ENCODE data around the gene PIK3C2G. TPM values are rescaled to one million over a fixed set of nuclear protein-coding genes. Genes with fewer than 3 reads are reported as not detected.

The PIK3C2G gene
- polyA plus RNA-seq, 2 donors, result 1.8 to 2.1 TPM

- Histone ChIP-seq H3K27ac (ENCODE audit: low read depth in 2 of 2, low read length in 1 of 2) (no peak overlapping the region), H3K4me3 (ENCODE audit: low read depth in 1 of 2, low read length in 2 of 2) (no peak overlapping the region)
- 32 to 42% methylated on average over 4 of the region's 4 CpGs for WGBS, 2 donors
Measured at GRCh38 chr12:18383203-18383602, 121.9 kb downstream of the PIK3C2G start.

GRCh38 chr12:18387706-18388105 lies 126.4 kb downstream of the PIK3C2G start:
- H3K27ac ChIP-seq (ENCODE audit: low read depth in 2 of 2, low read length in 1 of 2), result no peak overlapping the region
- no peak overlapping the region for H3K4me3 ChIP-seq (ENCODE audit: low read depth in 1 of 2, low read length in 2 of 2)
- H3K36me3 ChIP-seq (ENCODE audit: control insufficient read depth in 2 of 2, insufficient read depth in 2 of 2, low read length in 1 of 2), result no peaks in the 10 kb centered on the region
- no peaks in the 10 kb centered on the region for H3K4me1 ChIP-seq (ENCODE audit: control insufficient read depth in 2 of 2, insufficient read depth in 2 of 2, low read length in 1 of 2)
- no peaks in the 10 kb centered on the region for H3K9me3 ChIP-seq (ENCODE audit: control insufficient read depth in 2 of 2, insufficient read depth in 1 of 2, low read depth in 1 of 2, low read length in 1 of 2)
- 92 to 94% methylated on average over 6 of the region's 6 CpGs for WGBS, 2 donors
- no peaks in the 10 kb centered on the region for H3K27me3 ChIP-seq (ENCODE audit: control insufficient read depth in 1 of 2, insufficient read depth in 2 of 2, low read length in 2 of 2)

More at GRCh38 chr12:18383203-18383602, 121.9 kb downstream of the PIK3C2G start:
- Histone ChIP-seq H3K9me3 (ENCODE audit: control insufficient read depth in 2 of 2, insufficient read depth in 1 of 2, low read depth in 1 of 2, low read length in 1 of 2) (no peaks in the 10 kb centered on the region), H3K27me3 (ENCODE audit: control insufficient read depth in 1 of 2, insufficient read depth in 2 of 2, low read length in 2 of 2) (no peaks in the 10 kb centered on the region), H3K4me1 (ENCODE audit: control insufficient read depth in 2 of 2, insufficient read depth in 2 of 2, low read length in 1 of 2) (no peaks in the 10 kb centered on the region), H3K36me3 (ENCODE audit: control insufficient read depth in 2 of 2, insufficient read depth in 2 of 2, low read length in 1 of 2) (no peaks in the 10 kb centered on the region)

- H3K36me3 ChIP-seq (ENCODE audit: control insufficient read depth in 2 of 2, insufficient read depth in 2 of 2, low read length in 1 of 2), result no peaks in the 10 kb centered on the region
- no peaks in the 10 kb centered on the region for H3K4me1 ChIP-seq (ENCODE audit: control insufficient read depth in 2 of 2, insufficient read depth in 2 of 2, low read length in 1 of 2)
- H3K27me3 ChIP-seq (ENCODE audit: control insufficient read depth in 1 of 2, insufficient read depth in 2 of 2, low read length in 2 of 2), result no peaks in the 10 kb centered on the region
- no peaks in the 10 kb centered on the region for H3K9me3 ChIP-seq (ENCODE audit: control insufficient read depth in 2 of 2, insufficient read depth in 1 of 2, low read depth in 1 of 2, low read length in 1 of 2)
- 58 to 77% methylated on average over 4 of the region's 4 CpGs for whole genome bisulfite sequencing, 2 donors
- H3K4me3 ChIP-seq (ENCODE audit: low read depth in 1 of 2, low read length in 2 of 2), result no peak overlapping the region
- H3K27ac ChIP-seq (ENCODE audit: low read depth in 2 of 2, low read length in 1 of 2), result no peak overlapping the region
Measured at GRCh38 chr12:18389820-18390219, 128.5 kb downstream of the PIK3C2G start.

GRCh38 chr12:18391151-18391550 lies 129.8 kb downstream of the PIK3C2G start:
- H3K4me3 ChIP-seq (ENCODE audit: low read depth in 1 of 2, low read length in 2 of 2), result no peak overlapping the region
- H3K27me3 ChIP-seq (ENCODE audit: control insufficient read depth in 1 of 2, insufficient read depth in 2 of 2, low read length in 2 of 2), result no peaks in the 10 kb centered on the region
- H3K27ac ChIP-seq (ENCODE audit: low read depth in 2 of 2, low read length in 1 of 2), result no peak overlapping the region
- no peaks in the 10 kb centered on the region for H3K9me3 ChIP-seq (ENCODE audit: control insufficient read depth in 2 of 2, insufficient read depth in 1 of 2, low read depth in 1 of 2, low read length in 1 of 2)
- WGBS, 2 donors, result 50 to 63% methylated on average over 2 of the region's 2 CpGs
- H3K36me3 ChIP-seq (ENCODE audit: control insufficient read depth in 2 of 2, insufficient read depth in 2 of 2, low read length in 1 of 2), result no peaks in the 10 kb centered on the region
- no peaks in the 10 kb centered on the region for H3K4me1 ChIP-seq (ENCODE audit: control insufficient read depth in 2 of 2, insufficient read depth in 2 of 2, low read length in 1 of 2)

- no peaks in the 10 kb centered on the region for H3K4me1 ChIP-seq (ENCODE audit: control insufficient read depth in 2 of 2, insufficient read depth in 2 of 2, low read length in 1 of 2)
- WGBS, 2 donors, result 98 to 100% methylated on average over 1 of the region's 1 CpG
- no peaks in the 10 kb centered on the region for H3K36me3 ChIP-seq (ENCODE audit: control insufficient read depth in 2 of 2, insufficient read depth in 2 of 2, low read length in 1 of 2)
- no peaks in the 10 kb centered on the region for H3K27me3 ChIP-seq (ENCODE audit: control insufficient read depth in 1 of 2, insufficient read depth in 2 of 2, low read length in 2 of 2)
- no peak overlapping the region for H3K4me3 ChIP-seq (ENCODE audit: low read depth in 1 of 2, low read length in 2 of 2)
- H3K27ac ChIP-seq (ENCODE audit: low read depth in 2 of 2, low read length in 1 of 2), result no peak overlapping the region
- no peaks in the 10 kb centered on the region for H3K9me3 ChIP-seq (ENCODE audit: control insufficient read depth in 2 of 2, insufficient read depth in 1 of 2, low read depth in 1 of 2, low read length in 1 of 2)
Measured at GRCh38 chr12:18394742-18395141, 133.4 kb downstream of the PIK3C2G start.

- Histone ChIP-seq H3K36me3 (ENCODE audit: control insufficient read depth in 2 of 2, insufficient read depth in 2 of 2, low read length in 1 of 2) (no peaks in the 10 kb centered on the region), H3K4me3 (ENCODE audit: low read depth in 1 of 2, low read length in 2 of 2) (no peak overlapping the region), H3K4me1 (ENCODE audit: control insufficient read depth in 2 of 2, insufficient read depth in 2 of 2, low read length in 1 of 2) (no peaks in the 10 kb centered on the region), H3K27me3 (ENCODE audit: control insufficient read depth in 1 of 2, insufficient read depth in 2 of 2, low read length in 2 of 2) (no peaks in the 10 kb centered on the region), H3K9me3 (ENCODE audit: control insufficient read depth in 2 of 2, insufficient read depth in 1 of 2, low read depth in 1 of 2, low read length in 1 of 2) (no peaks in the 10 kb centered on the region), H3K27ac (ENCODE audit: low read depth in 2 of 2, low read length in 1 of 2) (no peak overlapping the region)
- 78 to 82% methylated on average over 1 of the region's 1 CpG for WGBS, 2 donors
Measured at GRCh38 chr12:18400186-18400585, 138.9 kb downstream of the PIK3C2G start.

- Histone ChIP-seq H3K36me3 (ENCODE audit: control insufficient read depth in 2 of 2, insufficient read depth in 2 of 2, low read length in 1 of 2) (no peaks in the 10 kb centered on the region), H3K4me1 (ENCODE audit: control insufficient read depth in 2 of 2, insufficient read depth in 2 of 2, low read length in 1 of 2) (no peaks in the 10 kb centered on the region), H3K27ac (ENCODE audit: low read depth in 2 of 2, low read length in 1 of 2) (no peak overlapping the region), H3K4me3 (ENCODE audit: low read depth in 1 of 2, low read length in 2 of 2) (no peak overlapping the region), H3K27me3 (ENCODE audit: control insufficient read depth in 1 of 2, insufficient read depth in 2 of 2, low read length in 2 of 2) (no peaks in the 10 kb centered on the region), H3K9me3 (ENCODE audit: control insufficient read depth in 2 of 2, insufficient read depth in 1 of 2, low read depth in 1 of 2, low read length in 1 of 2) (no peaks in the 10 kb centered on the region)
- 59 to 71% methylated on average over 3 of the region's 3 CpGs for WGBS, 2 donors
Measured at GRCh38 chr12:18402872-18403611, 141.7 kb downstream of the PIK3C2G start.

- WGBS, 2 donors, result 74 to 83% methylated on average over 1 of the region's 1 CpG
- no peaks in the 10 kb centered on the region for H3K27me3 ChIP-seq (ENCODE audit: control insufficient read depth in 1 of 2, insufficient read depth in 2 of 2, low read length in 2 of 2)
- H3K4me3 ChIP-seq (ENCODE audit: low read depth in 1 of 2, low read length in 2 of 2), result no peak overlapping the region
- no peaks in the 10 kb centered on the region for H3K9me3 ChIP-seq (ENCODE audit: control insufficient read depth in 2 of 2, insufficient read depth in 1 of 2, low read depth in 1 of 2, low read length in 1 of 2)
- H3K27ac ChIP-seq (ENCODE audit: low read depth in 2 of 2, low read length in 1 of 2), result no peak overlapping the region
- no peaks in the 10 kb centered on the region for H3K36me3 ChIP-seq (ENCODE audit: control insufficient read depth in 2 of 2, insufficient read depth in 2 of 2, low read length in 1 of 2)
- no peaks in the 10 kb centered on the region for H3K4me1 ChIP-seq (ENCODE audit: control insufficient read depth in 2 of 2, insufficient read depth in 2 of 2, low read length in 1 of 2)
Measured at GRCh38 chr12:18411453-18411852, 150.1 kb downstream of the PIK3C2G start.

- Histone ChIP-seq H3K27ac (ENCODE audit: low read depth in 2 of 2, low read length in 1 of 2) (no peak overlapping the region), H3K9me3 (ENCODE audit: control insufficient read depth in 2 of 2, insufficient read depth in 1 of 2, low read depth in 1 of 2, low read length in 1 of 2) (no peaks in the 10 kb centered on the region), H3K27me3 (ENCODE audit: control insufficient read depth in 1 of 2, insufficient read depth in 2 of 2, low read length in 2 of 2) (no peaks in the 10 kb centered on the region), H3K4me1 (ENCODE audit: control insufficient read depth in 2 of 2, insufficient read depth in 2 of 2, low read length in 1 of 2) (no peaks in the 10 kb centered on the region), H3K36me3 (ENCODE audit: control insufficient read depth in 2 of 2, insufficient read depth in 2 of 2, low read length in 1 of 2) (no peaks in the 10 kb centered on the region), H3K4me3 (ENCODE audit: low read depth in 1 of 2, low read length in 2 of 2) (no peak overlapping the region)
- 84 to 87% methylated on average over 2 of the region's 2 CpGs for WGBS, 2 donors
Measured at GRCh38 chr12:18414671-18415070, 153.4 kb downstream of the PIK3C2G start.

DNA sequence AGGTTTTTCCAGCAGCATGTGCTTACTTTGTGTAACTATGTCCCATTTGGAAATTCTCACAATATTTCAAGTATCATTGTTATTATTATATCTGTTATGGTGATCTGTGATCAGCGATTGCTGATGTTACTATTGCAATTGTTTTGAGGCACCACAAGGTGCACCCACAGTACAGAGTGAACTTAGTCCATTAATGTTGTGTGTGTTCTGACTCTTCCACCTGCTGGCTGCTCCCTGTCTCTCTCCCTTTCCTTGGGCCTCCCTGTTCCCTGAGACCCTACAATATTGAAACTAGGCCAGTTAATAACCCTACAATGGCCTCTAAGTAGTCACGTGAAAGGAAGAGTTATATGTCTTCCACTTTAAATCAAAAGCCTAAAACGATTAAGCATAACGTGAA lies 153.9 kb downstream of the PIK3C2G start:
- no peaks in the 10 kb centered on the region for H3K4me1 ChIP-seq (ENCODE audit: control insufficient read depth in 2 of 2, insufficient read depth in 2 of 2, low read length in 1 of 2)
- no peak overlapping the region for H3K27ac ChIP-seq (ENCODE audit: low read depth in 2 of 2, low read length in 1 of 2)
- H3K4me3 ChIP-seq (ENCODE audit: low read depth in 1 of 2, low read length in 2 of 2), result no peak overlapping the region
- no peaks in the 10 kb centered on the region for H3K36me3 ChIP-seq (ENCODE audit: control insufficient read depth in 2 of 2, insufficient read depth in 2 of 2, low read length in 1 of 2)
- 79 to 92% methylated on average over 4 of the region's 4 CpGs for WGBS, 2 donors
- H3K9me3 ChIP-seq (ENCODE audit: control insufficient read depth in 2 of 2, insufficient read depth in 1 of 2, low read depth in 1 of 2, low read length in 1 of 2), result no peaks in the 10 kb centered on the region
- H3K27me3 ChIP-seq (ENCODE audit: control insufficient read depth in 1 of 2, insufficient read depth in 2 of 2, low read length in 2 of 2), result no peaks in the 10 kb centered on the region
